Gastrocnemius medialis (tissue), 4 donors: ENCODE measurements around the gene DHX15. TPM values are rescaled to one million over a fixed set of nuclear protein-coding genes. Genes with fewer than 3 reads are reported as not detected.

ENCODE experiments used
- ATAC-seq, 2 donors: fragments of 150-250 bp; one replicate each; pipeline ENCODE4 v1.9.1; 2016
- DNase-seq, 2 donors: peaks; one replicate each; pipeline ENCODE4 v3.0.0-alpha.2; 2019
- H3K27ac ChIP-seq, 4 donors: fragments of 200-600 bp; sonication (generic); 1 replicate in 1 of 4; 2 replicates in 3 of 4; pipeline ENCODE4 v1.5.1; 2016 to 2018; ENCODE audit warnings: mild to moderate bottlenecking in 2 of 4, moderate library complexity in 1 of 4
- H3K27me3 ChIP-seq, 3 donors: fragments of 200-600 bp; sonication (generic) in 2 of 3; 1 replicate in 1 of 3; 2 replicates in 2 of 3; pipeline versions ENCODE4 v1.5.1 to v1.6.0; 2016 to 2019; ENCODE audit warnings: mild to moderate bottlenecking in 1 of 3, moderate library complexity in 1 of 3
- H3K36me3 ChIP-seq, 2 donors: fragments of 200-600 bp; sonication (generic) in 1 of 2; one replicate each; pipeline ENCODE4 v1.5.1; 2017 to 2018
- H3K4me1 ChIP-seq, 2 donors: fragments of 200-600 bp; sonication (generic) in 1 of 2; one replicate each; pipeline ENCODE4 v1.5.1; 2016 to 2017; ENCODE audit warnings: mild to moderate bottlenecking in 2 of 2
- H3K4me3 ChIP-seq, 4 donors: fragments of 200-600 bp; sonication (generic) in 3 of 4; 1 replicate in 1 of 4; 2 replicates in 3 of 4; pipeline ENCODE4 v1.5.1; 2016 to 2019; ENCODE audit warnings: mild to moderate bottlenecking in 2 of 4
- H3K9me3 ChIP-seq, 3 donors: fragments of 200-600 bp; sonication (generic) in 2 of 3; 1 replicate in 1 of 3; 2 replicates in 2 of 3; pipeline ENCODE4 v1.5.1; 2016 to 2019
- POLR2A ChIP-seq, 2 donors: fragments of 450-650 bp; IDR thresholded peaks; one replicate each; pipeline ENCODE4 v1.6.1; 2017; ENCODE audit warnings: antibody characterized with exemption in 2 of 2, mild to moderate bottlenecking in 2 of 2, moderate library complexity in 2 of 2
- in situ Hi-C, 4 donors: fragments of 200-750 bp; cut with MboI; loops; one replicate each; pipeline versions ENCODE4 v1.15.0 to v1.8.0; 2017; ENCODE audit warnings: low sequenced_read_pairs in 4 of 4
- intact Hi-C: fragments of 100-400 bp; cut with DNase I; formaldehyde crosslinking; loops from one replicate; pipeline ENCODE4 v1.15.1; 2023; ENCODE audit warnings: low total_unique reads
- total RNA-seq, 4 donors: library from RNA; depleted of rRNA; stranded (reverse); fragments of >200 nt; gene quantifications; one replicate each; pipeline versions ENCODE4 v1.1.0 to v1.2.3, GENCODE V29; 2016
- TF ChIP-seq, protein P1 (sequence below), 5 experiments: fragments of 450-650 bp in 3 of 5; fragments of 200-600 bp in 2 of 5; sonication (generic) in 2 of 5; IDR thresholded peaks in 4 of 5; conservative IDR thresholded peaks in 1 of 5; 1 replicate in 4 of 5; 2 replicates in 1 of 5; pipeline ENCODE4 v1.5.1; 2016 to 2019; ENCODE audit warnings: antibody characterized with exemption in 5 of 5, mild to moderate bottlenecking in 3 of 5, moderate library complexity in 3 of 5

DHX15 gene
- total RNA-seq, 4 donors from 2014 or later: 50.1 to 88.1 (median 61.2) TPM

DNA sequence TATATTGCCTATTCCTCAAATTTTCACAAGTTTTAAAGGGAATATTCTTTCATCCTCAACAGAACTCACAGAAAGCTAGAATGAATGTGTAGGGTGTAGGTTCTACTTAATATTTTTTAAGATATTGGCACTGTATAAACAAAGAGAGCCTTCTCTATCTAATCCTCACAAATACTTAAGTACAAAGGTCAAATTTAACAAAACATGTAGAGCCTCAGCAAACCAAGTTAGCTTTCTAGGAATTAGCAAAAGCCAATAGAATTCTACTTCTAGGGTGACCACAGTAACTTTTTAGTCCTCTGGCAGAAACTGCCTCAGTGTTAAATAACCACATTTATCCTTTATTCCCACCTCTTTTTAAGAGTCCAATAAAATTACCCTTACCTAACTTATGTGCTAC is 19.3 kb downstream of the DHX15 start:
- intact Hi-C loops: no loop called here
- Histone ChIP-seq H3K4me1 (peaks cover 28 to 43% of the 10 kb centered on the region in 2 donors), H3K27ac (no peak overlapping the region), H3K9me3 (no peaks in the 10 kb centered on the region), H3K27me3 (no peaks in the 10 kb centered on the region), H3K36me3 (peaks cover 0 to 2% of the 10 kb centered on the region in 2 donors), H3K4me3 (no peak overlapping the region)
- TF ChIP-seq POLR2A (IDR thresholded peaks at IDR 0.05): no peak
- TF ChIP-seq, protein P1, sequence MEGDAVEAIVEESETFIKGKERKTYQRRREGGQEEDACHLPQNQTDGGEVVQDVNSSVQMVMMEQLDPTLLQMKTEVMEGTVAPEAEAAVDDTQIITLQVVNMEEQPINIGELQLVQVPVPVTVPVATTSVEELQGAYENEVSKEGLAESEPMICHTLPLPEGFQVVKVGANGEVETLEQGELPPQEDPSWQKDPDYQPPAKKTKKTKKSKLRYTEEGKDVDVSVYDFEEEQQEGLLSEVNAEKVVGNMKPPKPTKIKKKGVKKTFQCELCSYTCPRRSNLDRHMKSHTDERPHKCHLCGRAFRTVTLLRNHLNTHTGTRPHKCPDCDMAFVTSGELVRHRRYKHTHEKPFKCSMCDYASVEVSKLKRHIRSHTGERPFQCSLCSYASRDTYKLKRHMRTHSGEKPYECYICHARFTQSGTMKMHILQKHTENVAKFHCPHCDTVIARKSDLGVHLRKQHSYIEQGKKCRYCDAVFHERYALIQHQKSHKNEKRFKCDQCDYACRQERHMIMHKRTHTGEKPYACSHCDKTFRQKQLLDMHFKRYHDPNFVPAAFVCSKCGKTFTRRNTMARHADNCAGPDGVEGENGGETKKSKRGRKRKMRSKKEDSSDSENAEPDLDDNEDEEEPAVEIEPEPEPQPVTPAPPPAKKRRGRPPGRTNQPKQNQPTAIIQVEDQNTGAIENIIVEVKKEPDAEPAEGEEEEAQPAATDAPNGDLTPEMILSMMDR (IDR thresholded peaks at IDR 0.05 in 4 of 5, conservative IDR thresholded peaks at IDR 0.05 in 1 of 5): no peak
- in situ Hi-C loops: no loop called here
- no peak for DNase-seq
- no peak for ATAC-seq

DNA sequence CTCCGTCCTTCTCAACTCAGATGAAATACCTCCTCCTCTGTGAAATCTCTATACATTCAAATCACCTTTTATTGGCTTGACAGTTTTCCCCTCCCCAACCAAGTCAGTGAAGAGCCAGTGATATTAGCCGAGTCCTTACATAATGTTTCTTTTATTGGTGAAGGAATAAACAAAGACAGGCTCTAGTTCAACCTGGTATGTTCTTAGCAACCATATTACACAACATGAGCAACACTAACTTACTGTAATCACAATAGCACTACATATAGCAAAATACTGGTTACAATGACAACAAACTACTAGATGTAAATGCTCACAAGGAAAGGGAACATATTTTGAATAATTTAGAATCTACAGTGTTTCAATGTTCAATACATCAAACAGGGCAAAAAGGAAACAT is 19.9 kb downstream of the DHX15 start:
- no peak overlapping the region for H3K4me3 ChIP-seq
- no peak for TF ChIP-seq POLR2A (IDR thresholded peaks at IDR 0.05)
- TF ChIP-seq, protein P1 (IDR thresholded peaks at IDR 0.05 in 4 of 5, conservative IDR thresholded peaks at IDR 0.05 in 1 of 5): no peak
- no peak for ATAC-seq
- no peak overlapping the region for H3K27ac ChIP-seq
- in situ Hi-C loops: no loop called here
- DNase-seq: no peak
- no peaks in the 10 kb centered on the region for H3K9me3 ChIP-seq
- H3K27me3 ChIP-seq: no peaks in the 10 kb centered on the region
- H3K4me1 ChIP-seq: peaks cover 28 to 47% of the 10 kb centered on the region in 2 donors
- no peaks in the 10 kb centered on the region for H3K36me3 ChIP-seq
- intact Hi-C loops: no loop called here

DNA sequence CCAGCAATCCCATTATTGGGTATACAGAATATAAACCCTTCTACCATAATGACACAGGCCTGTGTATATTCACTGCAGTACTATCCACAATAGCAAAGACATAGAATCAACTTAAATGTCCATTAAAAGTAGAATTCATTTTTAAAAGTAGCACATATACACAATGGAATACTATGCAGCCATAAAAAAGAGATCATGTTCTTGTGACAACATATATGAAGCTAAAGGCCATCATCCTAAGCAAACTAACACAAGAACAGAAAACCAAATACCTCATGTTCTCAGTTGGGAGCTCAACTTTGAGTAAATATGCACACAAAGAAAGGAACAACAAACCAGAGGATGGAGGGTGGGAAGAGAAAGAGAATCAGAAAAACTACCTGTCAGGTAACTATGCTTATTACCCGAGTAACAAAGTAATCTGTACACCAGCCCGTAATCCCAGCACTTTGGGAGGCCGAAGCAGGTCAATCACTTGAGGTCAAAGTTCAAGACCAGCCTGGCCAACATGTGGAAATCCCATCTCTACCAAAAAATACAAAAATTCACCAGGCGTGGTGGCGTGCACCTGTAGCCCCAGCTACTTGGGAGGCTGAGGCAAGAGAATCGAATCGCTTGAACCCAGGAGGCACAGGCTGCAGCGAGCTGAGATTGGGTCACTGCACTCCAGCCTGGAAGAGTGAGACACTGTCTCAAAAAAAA is 22.8 kb downstream of the DHX15 start:
- H3K4me3 ChIP-seq: no peak overlapping the region
- TF ChIP-seq, protein P1 (IDR thresholded peaks at IDR 0.05 in 4 of 5, conservative IDR thresholded peaks at IDR 0.05 in 1 of 5): no peak
- no peak for TF ChIP-seq POLR2A (IDR thresholded peaks at IDR 0.05)
- H3K27me3 ChIP-seq: no peaks in the 10 kb centered on the region
- ATAC-seq: no peak
- H3K4me1 ChIP-seq: peaks cover 45 to 58% of the 10 kb centered on the region in 2 donors
- H3K9me3 ChIP-seq: no peaks in the 10 kb centered on the region
- in situ Hi-C loops: no loop called here
- DNase-seq: no peak
- intact Hi-C loops: no loop called here
- H3K27ac ChIP-seq: no peak overlapping the region
- no peaks in the 10 kb centered on the region for H3K36me3 ChIP-seq

DNA sequence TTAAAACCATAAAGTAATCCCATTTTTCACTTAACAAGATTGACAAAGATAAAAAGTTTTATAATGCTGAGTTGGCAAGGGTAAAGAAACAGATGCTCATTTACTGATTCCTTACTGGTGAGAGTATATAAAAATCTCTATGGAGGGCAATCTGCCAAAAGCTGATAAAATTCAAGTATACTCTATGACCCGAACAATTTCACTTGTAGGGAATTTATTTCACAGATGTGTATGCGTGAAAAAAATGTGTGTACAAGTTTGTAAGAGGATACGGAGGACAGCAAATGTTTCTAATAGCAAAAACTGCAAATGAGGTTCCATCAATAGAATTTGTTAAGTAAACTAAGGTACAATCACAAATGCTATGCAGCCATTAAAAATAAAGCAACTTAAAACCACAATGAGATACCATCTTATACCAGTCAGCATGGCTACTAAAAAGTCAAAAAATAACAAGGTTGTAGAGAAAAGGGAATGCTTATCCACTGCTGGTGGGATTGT is 23.4 kb downstream of the DHX15 start:
- ATAC-seq (no peak), DNase-seq (no peak)
- H3K27me3 ChIP-seq: no peaks in the 10 kb centered on the region
- TF ChIP-seq, protein P1 (IDR thresholded peaks at IDR 0.05 in 4 of 5, conservative IDR thresholded peaks at IDR 0.05 in 1 of 5): no peak
- TF ChIP-seq POLR2A (IDR thresholded peaks at IDR 0.05): no peak
- H3K27ac ChIP-seq: no peak overlapping the region
- peaks cover 51 to 62% of the 10 kb centered on the region in 2 donors for H3K4me1 ChIP-seq
- no peaks in the 10 kb centered on the region for H3K36me3 ChIP-seq
- no peaks in the 10 kb centered on the region for H3K9me3 ChIP-seq
- no peak overlapping the region for H3K4me3 ChIP-seq
- in situ Hi-C loops (no loop called here), intact Hi-C loops (no loop called here)
